ENCODE results near the gene IRAK3.

IRAK3 gene

GRCh38 chr12:66188584-66189485 lies at the start of gene IRAK3:
Gene IRAK3, plus strand, starts transcription at chr12:66189214. Its CDS starts 86 bp downstream, at chr12:66189300.
- H3K4me3 ChIP-seq (ENCODE audit: low read length) = peak within 1 kb of the TSS; percentile 69
- DNase-seq (ENCODE audit: low read depth) = peak; percentile 49
- no peak for TF ChIP-seq CTCF (conservative IDR thresholded peaks at IDR 0.05; ENCODE audit: low read length)

GRCh38 chr12:66139328-66139727 lies 49.7 kb upstream of the IRAK3 start:
- TF ChIP-seq CTCF (conservative IDR thresholded peaks at IDR 0.05; ENCODE audit: low read length) = no peak
- no peak overlapping the region for H3K4me3 ChIP-seq (ENCODE audit: low read length)
- DNase-seq (ENCODE audit: low read depth) = no peak

- TF ChIP-seq CTCF (conservative IDR thresholded peaks at IDR 0.05; ENCODE audit: low read length) = no peak
- no peak for DNase-seq (ENCODE audit: low read depth)
- no peak overlapping the region for H3K4me3 ChIP-seq (ENCODE audit: low read length)
Measured at GRCh38 chr12:66140731-66141130, 48.3 kb upstream of the IRAK3 start.

- no peak overlapping the region for H3K4me3 ChIP-seq (ENCODE audit: low read length)
- no peak for DNase-seq (ENCODE audit: low read depth)
- TF ChIP-seq CTCF (conservative IDR thresholded peaks at IDR 0.05; ENCODE audit: low read length) = no peak
Measured at GRCh38 chr12:66141299-66141698, 47.7 kb upstream of the IRAK3 start.

GRCh38 chr12:66142826-66143225 lies 46.2 kb upstream of the IRAK3 start:
- no peak for DNase-seq (ENCODE audit: low read depth)
- TF ChIP-seq CTCF (conservative IDR thresholded peaks at IDR 0.05; ENCODE audit: low read length) = no peak
- H3K4me3 ChIP-seq (ENCODE audit: low read length) = no peak overlapping the region

GRCh38 chr12:66143868-66144267 lies 45.1 kb upstream of the IRAK3 start:
- DNase-seq (ENCODE audit: low read depth) = no peak
- H3K4me3 ChIP-seq (ENCODE audit: low read length) = no peak overlapping the region
- no peak for TF ChIP-seq CTCF (conservative IDR thresholded peaks at IDR 0.05; ENCODE audit: low read length)
